GM23338 (cell line): ENCODE data around the gene FHIT. TPM values are rescaled to one million over a fixed set of nuclear protein-coding genes. Genes with fewer than 3 reads are reported as not detected.

Source experiments
- ATAC-seq: fragments of 200-7000 bp; cut with Tn5 transposase; 3 replicates; pipeline ENCODE4 v1.9.1; 2020
- DNase-seq: peaks from one replicate; pipeline ENCODE4 v3.0.0-alpha.2; 2015; ENCODE audit warnings: low spot score
- H2AFZ ChIP-seq: fragments of 200-600 bp; sonication (generic); 2 replicates; pipeline ENCODE4 v1.8.0; 2016; ENCODE audit warnings: antibody characterized with exemption, mild to moderate bottlenecking, moderate library complexity
- H3F3A ChIP-seq: fragments of 200-600 bp; sonication (generic); replicated peaks from 2 replicates; pipeline ENCODE4 v1.8.0; 2017; ENCODE audit warnings: antibody characterized with exemption, mixed run types, low read depth
- H3K27ac ChIP-seq: fragments of 200-600 bp; sonication (generic); 2 replicates; pipeline ENCODE4 v1.6.1; 2016; ENCODE audit warnings: low read depth
- H3K27me3 ChIP-seq: fragments of 200-600 bp; sonication (generic); 2 replicates; pipeline ENCODE4 v1.8.0; 2016; ENCODE audit warnings: mild to moderate bottlenecking, mixed run types, moderate library complexity; ENCODE audit not compliant: insufficient read depth
- H3K36me3 ChIP-seq: fragments of 200-600 bp; sonication (generic); 2 replicates; pipeline ENCODE4 v1.8.0; 2016; ENCODE audit warnings: mild to moderate bottlenecking; ENCODE audit not compliant: insufficient read depth
- H3K4me1 ChIP-seq: fragments of 200-600 bp; sonication (generic); 2 replicates; pipeline ENCODE4 v1.8.0; 2016; ENCODE audit warnings: mild to moderate bottlenecking, moderate library complexity; ENCODE audit not compliant: insufficient read depth
- H3K4me2 ChIP-seq: fragments of 200-600 bp; sonication (generic); 2 replicates; pipeline ENCODE4 v1.7.1; 2017; ENCODE audit warnings: mixed run types
- H3K4me3 ChIP-seq: fragments of 200-600 bp; sonication (generic); 2 replicates; pipeline ENCODE4 v1.6.1; 2016; ENCODE audit warnings: mixed run types
- H3K79me2 ChIP-seq: fragments of 200-600 bp; sonication (generic); replicated peaks from 2 replicates; pipeline ENCODE4 v1.8.0; 2017; ENCODE audit warnings: mild to moderate bottlenecking; ENCODE audit not compliant: insufficient read depth
- H3K9me2 ChIP-seq: fragments of 200-600 bp; sonication (generic); 2 replicates; pipeline ENCODE4 v1.8.0; 2017; ENCODE audit not compliant: insufficient read depth
- H4K20me1 ChIP-seq: fragments of 200-600 bp; sonication (generic); replicated peaks from 2 replicates; pipeline ENCODE4 v1.8.0; 2017; ENCODE audit warnings: mild to moderate bottlenecking; ENCODE audit not compliant: insufficient read depth
- H3K27ac Mint-ChIP-seq: 2 replicates; pipeline ENCODE4 v1.8.0; 2020; ENCODE audit warnings: inconsistent platforms, mild to moderate bottlenecking, moderate library complexity, mixed read lengths
- H3K27me3 Mint-ChIP-seq: 3 replicates; pipeline ENCODE4 v1.8.0; 2022; ENCODE audit warnings: low read depth, mild to moderate bottlenecking, moderate library complexity, mixed read lengths, inconsistent platforms; ENCODE audit not compliant: insufficient read depth, poor library complexity
- H3K36me3 Mint-ChIP-seq: 3 replicates; pipeline ENCODE4 v1.8.0; 2021; ENCODE audit warnings: low read depth, mild to moderate bottlenecking, inconsistent platforms, moderate library complexity, mixed read lengths
- H3K4me1 Mint-ChIP-seq: 3 replicates; pipeline ENCODE4 v1.8.0; 2020; ENCODE audit warnings: mild to moderate bottlenecking, inconsistent platforms, mixed read lengths
- H3K4me3 Mint-ChIP-seq: 3 replicates; pipeline ENCODE4 v1.8.0; 2021; ENCODE audit warnings: moderate library complexity, mild to moderate bottlenecking, inconsistent platforms, mixed read lengths
- H3K9me3 Mint-ChIP-seq: 3 replicates; pipeline ENCODE4 v1.8.0; 2020; ENCODE audit warnings: moderate library complexity, mild to moderate bottlenecking, inconsistent platforms, mixed read lengths
- CREB1 ChIP-seq: fragments of 250-450 bp; sonication (Bioruptor Pico); IDR thresholded peaks from 2 replicates; pipeline ENCODE4 v1.5.0; 2020; ENCODE audit warnings: low read depth, mild to moderate bottlenecking, moderate library complexity
- EZH2 ChIP-seq: fragments of 200-600 bp; sonication (generic); IDR thresholded peaks from one replicate; pipeline ENCODE4 v1.8.0; 2017; ENCODE audit warnings: antibody characterized with exemption, mild to moderate bottlenecking, low read depth; ENCODE audit not compliant: unreplicated experiment
- POLR2AphosphoS5 ChIP-seq: IDR thresholded peaks from 2 replicates; pipeline ENCODE4 v1.6.1; 2016; ENCODE audit warnings: antibody characterized with exemption, low read depth
- STAT1 ChIP-seq: IDR thresholded peaks from one replicate; pipeline ENCODE4 v1.6.1; 2016; ENCODE audit warnings: antibody characterized with exemption; ENCODE audit not compliant: unreplicated experiment
- ZNF114 ChIP-seq: fragments of 250-450 bp; sonication (Bioruptor Pico); IDR thresholded peaks from 2 replicates; pipeline ENCODE4 v1.5.0; 2020; ENCODE audit warnings: mild to moderate bottlenecking, moderate library complexity
- ZNF331 ChIP-seq: fragments of 250-450 bp; sonication (Bioruptor Pico); IDR thresholded peaks from 2 replicates; pipeline ENCODE4 v1.5.0; 2020; ENCODE audit warnings: low read depth, mild to moderate bottlenecking, moderate library complexity
- polyA plus RNA-seq: library from polyadenylated mRNA; unstranded; fragments of >200 nt; fragmentation: Nextera tagmentation; extraction: Ambion mirVana; gene quantifications from 2 replicates; pipeline ENCODE4 v1.2.1, GENCODE V29; 2016
- total RNA-seq: library from RNA; depleted of rRNA; stranded (reverse); fragments of >200 nt; shearing (Covaris generic); gene quantifications from 2 replicates; pipeline ENCODE4 v1.2.3, GENCODE V29; 2014
- TF ChIP-seq, protein P1 (sequence below), 2 experiments: fragments of 200-600 bp in 1 of 2; sonication (generic) in 1 of 2; conservative IDR thresholded peaks; 2 replicates each; pipeline versions ENCODE4 v1.5.1 to v1.6.1; 2016 to 2017; ENCODE audit warnings: antibody characterized with exemption in 2 of 2, low read depth in 2 of 2, mild to moderate bottlenecking in 2 of 2, moderate library complexity in 1 of 2
- TF ChIP-seq, protein P2 (sequence below): IDR thresholded peaks from 2 replicates; pipeline ENCODE4 v1.6.1; 2016; ENCODE audit warnings: antibody characterized with exemption
- TF ChIP-seq, protein P3 (sequence below): IDR thresholded peaks from one replicate; pipeline ENCODE4 v1.6.1; 2018; ENCODE audit warnings: antibody characterized with exemption; ENCODE audit not compliant: unreplicated experiment
- TF ChIP-seq, protein P4 (sequence below): fragments of 250-450 bp; sonication (Bioruptor Pico); IDR thresholded peaks from 2 replicates; pipeline ENCODE4 v1.5.0; 2020; ENCODE audit warnings: mild to moderate bottlenecking, moderate library complexity

Gene FHIT
- total and polyA plus RNA-seq, 2 experiments from 2014 or later, result 3.0 to 8.3 TPM

DNA sequence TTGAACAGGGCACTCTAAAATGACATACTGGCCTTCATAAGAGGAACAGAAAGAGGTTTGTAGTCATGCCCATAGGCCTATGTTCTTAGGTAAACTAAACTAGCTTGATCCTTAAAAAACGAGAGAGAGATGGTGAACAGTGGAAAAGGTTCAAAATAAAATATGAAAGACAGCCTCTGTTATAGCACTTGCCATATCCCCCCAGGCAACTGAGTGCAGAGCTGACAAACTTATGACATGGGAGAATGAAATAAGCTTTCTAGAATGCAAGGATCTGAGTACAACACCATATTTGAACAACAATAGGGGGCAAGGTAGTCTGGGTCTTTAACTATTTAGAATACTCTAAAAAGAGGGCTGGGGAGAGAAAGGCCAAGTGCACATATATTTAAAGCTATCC, 1500.9 kb downstream of the FHIT start (continued):
- TF ChIP-seq, protein P1, sequence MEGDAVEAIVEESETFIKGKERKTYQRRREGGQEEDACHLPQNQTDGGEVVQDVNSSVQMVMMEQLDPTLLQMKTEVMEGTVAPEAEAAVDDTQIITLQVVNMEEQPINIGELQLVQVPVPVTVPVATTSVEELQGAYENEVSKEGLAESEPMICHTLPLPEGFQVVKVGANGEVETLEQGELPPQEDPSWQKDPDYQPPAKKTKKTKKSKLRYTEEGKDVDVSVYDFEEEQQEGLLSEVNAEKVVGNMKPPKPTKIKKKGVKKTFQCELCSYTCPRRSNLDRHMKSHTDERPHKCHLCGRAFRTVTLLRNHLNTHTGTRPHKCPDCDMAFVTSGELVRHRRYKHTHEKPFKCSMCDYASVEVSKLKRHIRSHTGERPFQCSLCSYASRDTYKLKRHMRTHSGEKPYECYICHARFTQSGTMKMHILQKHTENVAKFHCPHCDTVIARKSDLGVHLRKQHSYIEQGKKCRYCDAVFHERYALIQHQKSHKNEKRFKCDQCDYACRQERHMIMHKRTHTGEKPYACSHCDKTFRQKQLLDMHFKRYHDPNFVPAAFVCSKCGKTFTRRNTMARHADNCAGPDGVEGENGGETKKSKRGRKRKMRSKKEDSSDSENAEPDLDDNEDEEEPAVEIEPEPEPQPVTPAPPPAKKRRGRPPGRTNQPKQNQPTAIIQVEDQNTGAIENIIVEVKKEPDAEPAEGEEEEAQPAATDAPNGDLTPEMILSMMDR (conservative IDR thresholded peaks at IDR 0.05; ENCODE audit: low read depth in 2 of 2), result no peak
- TF ChIP-seq, protein P2, sequence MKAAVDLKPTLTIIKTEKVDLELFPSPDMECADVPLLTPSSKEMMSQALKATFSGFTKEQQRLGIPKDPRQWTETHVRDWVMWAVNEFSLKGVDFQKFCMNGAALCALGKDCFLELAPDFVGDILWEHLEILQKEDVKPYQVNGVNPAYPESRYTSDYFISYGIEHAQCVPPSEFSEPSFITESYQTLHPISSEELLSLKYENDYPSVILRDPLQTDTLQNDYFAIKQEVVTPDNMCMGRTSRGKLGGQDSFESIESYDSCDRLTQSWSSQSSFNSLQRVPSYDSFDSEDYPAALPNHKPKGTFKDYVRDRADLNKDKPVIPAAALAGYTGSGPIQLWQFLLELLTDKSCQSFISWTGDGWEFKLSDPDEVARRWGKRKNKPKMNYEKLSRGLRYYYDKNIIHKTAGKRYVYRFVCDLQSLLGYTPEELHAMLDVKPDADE, result no peak
- TF ChIP-seq POLR2AphosphoS5, result no peak
- TF ChIP-seq, protein P3, sequence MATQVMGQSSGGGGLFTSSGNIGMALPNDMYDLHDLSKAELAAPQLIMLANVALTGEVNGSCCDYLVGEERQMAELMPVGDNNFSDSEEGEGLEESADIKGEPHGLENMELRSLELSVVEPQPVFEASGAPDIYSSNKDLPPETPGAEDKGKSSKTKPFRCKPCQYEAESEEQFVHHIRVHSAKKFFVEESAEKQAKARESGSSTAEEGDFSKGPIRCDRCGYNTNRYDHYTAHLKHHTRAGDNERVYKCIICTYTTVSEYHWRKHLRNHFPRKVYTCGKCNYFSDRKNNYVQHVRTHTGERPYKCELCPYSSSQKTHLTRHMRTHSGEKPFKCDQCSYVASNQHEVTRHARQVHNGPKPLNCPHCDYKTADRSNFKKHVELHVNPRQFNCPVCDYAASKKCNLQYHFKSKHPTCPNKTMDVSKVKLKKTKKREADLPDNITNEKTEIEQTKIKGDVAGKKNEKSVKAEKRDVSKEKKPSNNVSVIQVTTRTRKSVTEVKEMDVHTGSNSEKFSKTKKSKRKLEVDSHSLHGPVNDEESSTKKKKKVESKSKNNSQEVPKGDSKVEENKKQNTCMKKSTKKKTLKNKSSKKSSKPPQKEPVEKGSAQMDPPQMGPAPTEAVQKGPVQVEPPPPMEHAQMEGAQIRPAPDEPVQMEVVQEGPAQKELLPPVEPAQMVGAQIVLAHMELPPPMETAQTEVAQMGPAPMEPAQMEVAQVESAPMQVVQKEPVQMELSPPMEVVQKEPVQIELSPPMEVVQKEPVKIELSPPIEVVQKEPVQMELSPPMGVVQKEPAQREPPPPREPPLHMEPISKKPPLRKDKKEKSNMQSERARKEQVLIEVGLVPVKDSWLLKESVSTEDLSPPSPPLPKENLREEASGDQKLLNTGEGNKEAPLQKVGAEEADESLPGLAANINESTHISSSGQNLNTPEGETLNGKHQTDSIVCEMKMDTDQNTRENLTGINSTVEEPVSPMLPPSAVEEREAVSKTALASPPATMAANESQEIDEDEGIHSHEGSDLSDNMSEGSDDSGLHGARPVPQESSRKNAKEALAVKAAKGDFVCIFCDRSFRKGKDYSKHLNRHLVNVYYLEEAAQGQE, result no peak
- TF ChIP-seq CREB1 (CRISPR knock-in tag), result no peak
- no peak for TF ChIP-seq EZH2
- TF ChIP-seq ZNF114 (CRISPR knock-in tag), result no peak
- no peak for TF ChIP-seq STAT1

DNA sequence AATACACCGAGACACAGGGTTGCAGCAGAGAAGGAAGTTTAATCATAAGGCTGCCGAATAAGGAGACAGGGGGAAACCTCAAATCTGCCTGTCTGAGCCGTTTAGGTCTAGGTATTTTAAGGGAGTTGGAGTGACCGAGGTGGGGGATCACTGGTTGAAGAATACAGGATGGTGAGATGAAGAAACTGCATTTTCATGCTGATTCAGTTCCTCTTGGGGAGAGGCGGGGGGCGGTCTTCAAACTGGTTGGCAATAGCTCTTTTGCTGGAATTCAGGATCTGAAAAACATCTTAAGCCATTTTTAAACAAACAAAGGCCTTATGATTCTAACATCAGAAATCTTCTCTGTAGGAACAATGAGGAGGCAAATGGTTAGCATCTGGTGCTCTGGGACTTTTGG, 1502.0 kb downstream of the FHIT start:
- H3K4me3 Mint-ChIP-seq, result no peak overlapping the region
- Histone ChIP-seq H3K4me2 (peak overlapping the region; percentile 35; the same call in 1 of the 2 replicates), H2AFZ (no peak overlapping the region), H3K79me2 (no peaks in the 10 kb centered on the region), H3K36me3 (no peaks in the 10 kb centered on the region), H3K27me3 (peaks cover 11% of the 10 kb centered on the region), H3K9me2 (0 out of 2 replicates have a peak, but pooled peaks cover 4% of the 10 kb centered on the region), H3K4me1 (peaks cover 30% of the 10 kb centered on the region), H3K4me3 (no peak overlapping the region), H3K27ac (no peak overlapping the region), H3F3A (no peaks in the 10 kb centered on the region), H4K20me1 (no peaks in the 10 kb centered on the region)
- peaks cover 2% of the 10 kb centered on the region for H3K27me3 Mint-ChIP-seq
- peaks cover 38% of the 10 kb centered on the region for H3K4me1 Mint-ChIP-seq
- no peaks in the 10 kb centered on the region for H3K36me3 Mint-ChIP-seq
- peaks cover 10% of the 10 kb centered on the region for H3K9me3 Mint-ChIP-seq
- ATAC-seq (peak; percentile 41; the same call in 2 of the 3 replicates), DNase-seq (no peak)
- no peak overlapping the region for H3K27ac Mint-ChIP-seq
- TF ChIP-seq, protein P2, result no peak
- no peak for TF ChIP-seq ZNF331 (CRISPR knock-in tag)
- no peak for TF ChIP-seq CREB1 (CRISPR knock-in tag)
- no peak for TF ChIP-seq ZNF114 (CRISPR knock-in tag)
- TF ChIP-seq POLR2AphosphoS5, result no peak
- TF ChIP-seq, protein P4, sequence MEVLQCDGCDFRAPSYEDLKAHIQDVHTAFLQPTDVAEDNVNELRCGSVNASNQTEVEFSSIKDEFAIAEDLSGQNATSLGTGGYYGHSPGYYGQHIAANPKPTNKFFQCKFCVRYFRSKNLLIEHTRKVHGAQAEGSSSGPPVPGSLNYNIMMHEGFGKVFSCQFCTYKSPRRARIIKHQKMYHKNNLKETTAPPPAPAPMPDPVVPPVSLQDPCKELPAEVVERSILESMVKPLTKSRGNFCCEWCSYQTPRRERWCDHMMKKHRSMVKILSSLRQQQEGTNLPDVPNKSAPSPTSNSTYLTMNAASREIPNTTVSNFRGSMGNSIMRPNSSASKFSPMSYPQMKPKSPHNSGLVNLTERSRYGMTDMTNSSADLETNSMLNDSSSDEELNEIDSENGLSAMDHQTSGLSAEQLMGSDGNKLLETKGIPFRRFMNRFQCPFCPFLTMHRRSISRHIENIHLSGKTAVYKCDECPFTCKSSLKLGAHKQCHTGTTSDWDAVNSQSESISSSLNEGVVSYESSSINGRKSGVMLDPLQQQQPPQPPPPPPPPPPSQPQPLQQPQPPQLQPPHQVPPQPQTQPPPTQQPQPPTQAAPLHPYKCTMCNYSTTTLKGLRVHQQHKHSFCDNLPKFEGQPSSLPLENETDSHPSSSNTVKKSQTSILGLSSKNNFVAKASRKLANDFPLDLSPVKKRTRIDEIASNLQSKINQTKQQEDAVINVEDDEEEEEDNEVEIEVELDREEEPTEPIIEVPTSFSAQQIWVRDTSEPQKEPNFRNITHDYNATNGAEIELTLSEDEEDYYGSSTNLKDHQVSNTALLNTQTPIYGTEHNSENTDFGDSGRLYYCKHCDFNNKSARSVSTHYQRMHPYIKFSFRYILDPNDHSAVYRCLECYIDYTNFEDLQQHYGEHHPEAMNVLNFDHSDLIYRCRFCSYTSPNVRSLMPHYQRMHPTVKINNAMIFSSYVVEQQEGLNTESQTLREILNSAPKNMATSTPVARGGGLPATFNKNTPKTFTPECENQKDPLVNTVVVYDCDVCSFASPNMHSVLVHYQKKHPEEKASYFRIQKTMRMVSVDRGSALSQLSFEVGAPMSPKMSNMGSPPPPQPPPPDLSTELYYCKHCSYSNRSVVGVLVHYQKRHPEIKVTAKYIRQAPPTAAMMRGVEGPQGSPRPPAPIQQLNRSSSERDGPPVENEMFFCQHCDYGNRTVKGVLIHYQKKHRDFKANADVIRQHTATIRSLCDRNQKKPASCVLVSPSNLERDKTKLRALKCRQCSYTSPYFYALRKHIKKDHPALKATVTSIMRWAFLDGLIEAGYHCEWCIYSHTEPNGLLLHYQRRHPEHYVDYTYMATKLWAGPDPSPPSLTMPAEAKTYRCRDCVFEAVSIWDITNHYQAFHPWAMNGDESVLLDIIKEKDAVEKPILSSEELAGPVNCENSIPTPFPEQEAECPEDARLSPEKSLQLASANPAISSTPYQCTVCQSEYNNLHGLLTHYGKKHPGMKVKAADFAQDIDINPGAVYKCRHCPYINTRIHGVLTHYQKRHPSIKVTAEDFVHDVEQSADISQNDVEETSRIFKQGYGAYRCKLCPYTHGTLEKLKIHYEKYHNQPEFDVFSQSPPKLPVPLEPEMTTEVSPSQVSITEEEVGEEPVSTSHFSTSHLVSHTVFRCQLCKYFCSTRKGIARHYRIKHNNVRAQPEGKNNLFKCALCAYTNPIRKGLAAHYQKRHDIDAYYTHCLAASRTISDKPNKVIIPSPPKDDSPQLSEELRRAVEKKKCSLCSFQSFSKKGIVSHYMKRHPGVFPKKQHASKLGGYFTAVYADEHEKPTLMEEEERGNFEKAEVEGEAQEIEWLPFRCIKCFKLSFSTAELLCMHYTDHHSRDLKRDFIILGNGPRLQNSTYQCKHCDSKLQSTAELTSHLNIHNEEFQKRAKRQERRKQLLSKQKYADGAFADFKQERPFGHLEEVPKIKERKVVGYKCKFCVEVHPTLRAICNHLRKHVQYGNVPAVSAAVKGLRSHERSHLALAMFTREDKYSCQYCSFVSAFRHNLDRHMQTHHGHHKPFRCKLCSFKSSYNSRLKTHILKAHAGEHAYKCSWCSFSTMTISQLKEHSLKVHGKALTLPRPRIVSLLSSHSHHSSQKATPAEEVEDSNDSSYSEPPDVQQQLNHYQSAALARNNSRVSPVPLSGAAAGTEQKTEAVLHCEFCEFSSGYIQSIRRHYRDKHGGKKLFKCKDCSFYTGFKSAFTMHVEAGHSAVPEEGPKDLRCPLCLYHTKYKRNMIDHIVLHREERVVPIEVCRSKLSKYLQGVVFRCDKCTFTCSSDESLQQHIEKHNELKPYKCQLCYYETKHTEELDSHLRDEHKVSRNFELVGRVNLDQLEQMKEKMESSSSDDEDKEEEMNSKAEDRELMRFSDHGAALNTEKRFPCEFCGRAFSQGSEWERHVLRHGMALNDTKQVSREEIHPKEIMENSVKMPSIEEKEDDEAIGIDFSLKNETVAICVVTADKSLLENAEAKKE (CRISPR knock-in tag), result no peak
